Cerebellar nuclear complex (tissue), 1 donor: ENCODE measurements around the gene IRX6.

Experiments
- DNase-seq, 2 experiments: peaks; one replicate each; lab custom pipeline; 2025; lab: John Stamatoyannopoulos, UW

The IRX6 gene

DNA sequence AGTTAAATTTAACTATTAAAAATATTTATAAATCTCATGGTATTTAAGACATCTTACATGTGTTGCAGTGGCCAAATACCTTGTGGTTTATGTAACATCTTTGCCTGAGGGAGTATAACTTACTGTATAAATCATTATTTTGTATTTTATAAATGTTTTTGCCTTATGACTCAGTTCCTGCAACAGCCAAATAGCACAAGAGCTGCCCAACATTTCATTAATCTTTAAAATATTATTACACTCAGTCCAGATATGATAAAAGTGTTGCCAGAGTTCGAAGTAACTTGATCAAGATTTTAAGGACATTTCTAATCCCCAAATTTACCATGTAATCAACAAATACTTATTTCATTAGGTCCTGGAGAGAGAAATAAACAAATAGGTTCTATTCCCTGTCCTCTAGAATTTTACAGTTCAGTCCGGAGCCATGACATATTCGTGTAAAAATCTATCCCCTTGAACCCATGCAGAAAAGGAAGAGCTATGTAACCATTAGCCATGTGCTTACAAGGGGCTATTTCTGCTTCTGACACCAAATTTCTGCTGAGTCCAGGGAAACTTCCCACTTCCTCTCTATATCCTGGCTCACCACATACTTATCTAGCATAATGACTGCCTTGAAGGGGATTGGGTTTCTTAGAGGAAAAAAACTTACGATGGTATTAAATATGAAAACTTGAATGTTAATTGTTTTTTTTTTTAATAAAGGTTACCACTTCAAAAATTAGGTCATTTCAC, 44.0 kb downstream of the IRX6 start:
- DNase-seq: no peak

- DNase-seq: no peak
Measured at GRCh38 chr16:55369151-55369550, 45.1 kb downstream of the IRX6 start.

DNA sequence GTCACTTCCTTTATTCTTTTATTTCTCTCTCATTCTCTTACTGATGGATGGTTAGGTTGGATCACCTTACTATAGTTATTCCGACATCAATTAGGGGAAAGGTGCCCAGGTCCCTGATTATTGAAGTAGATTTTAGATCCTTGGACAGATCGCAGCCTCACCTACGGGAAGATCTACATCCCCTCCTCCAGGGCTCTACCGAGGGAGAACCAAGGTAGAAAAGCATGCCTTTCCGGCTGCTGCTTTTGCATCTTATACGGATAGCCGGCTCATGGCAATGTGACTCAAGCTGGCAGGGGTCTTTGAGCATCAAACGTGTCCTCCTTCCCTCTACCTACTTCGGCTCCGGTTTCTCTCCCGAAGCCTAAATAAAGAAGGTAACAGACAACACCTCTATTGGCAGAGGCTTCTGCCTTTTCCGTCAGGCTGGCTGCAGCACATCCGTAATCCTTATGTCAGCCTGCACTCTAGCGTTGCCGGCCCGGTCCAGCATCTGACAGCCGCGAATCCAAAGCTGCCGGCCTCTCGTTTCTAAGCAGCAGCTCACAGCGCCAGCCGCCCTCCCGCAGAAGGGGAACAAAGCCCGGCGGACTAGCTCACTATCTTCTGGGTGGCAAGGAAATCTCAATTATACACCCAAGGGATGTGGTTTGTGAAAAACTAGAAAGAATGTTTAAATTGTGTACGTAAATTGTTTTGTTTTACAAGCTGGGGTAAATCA, 46.9 kb downstream of the IRX6 start:
- no peak for DNase-seq

DNA sequence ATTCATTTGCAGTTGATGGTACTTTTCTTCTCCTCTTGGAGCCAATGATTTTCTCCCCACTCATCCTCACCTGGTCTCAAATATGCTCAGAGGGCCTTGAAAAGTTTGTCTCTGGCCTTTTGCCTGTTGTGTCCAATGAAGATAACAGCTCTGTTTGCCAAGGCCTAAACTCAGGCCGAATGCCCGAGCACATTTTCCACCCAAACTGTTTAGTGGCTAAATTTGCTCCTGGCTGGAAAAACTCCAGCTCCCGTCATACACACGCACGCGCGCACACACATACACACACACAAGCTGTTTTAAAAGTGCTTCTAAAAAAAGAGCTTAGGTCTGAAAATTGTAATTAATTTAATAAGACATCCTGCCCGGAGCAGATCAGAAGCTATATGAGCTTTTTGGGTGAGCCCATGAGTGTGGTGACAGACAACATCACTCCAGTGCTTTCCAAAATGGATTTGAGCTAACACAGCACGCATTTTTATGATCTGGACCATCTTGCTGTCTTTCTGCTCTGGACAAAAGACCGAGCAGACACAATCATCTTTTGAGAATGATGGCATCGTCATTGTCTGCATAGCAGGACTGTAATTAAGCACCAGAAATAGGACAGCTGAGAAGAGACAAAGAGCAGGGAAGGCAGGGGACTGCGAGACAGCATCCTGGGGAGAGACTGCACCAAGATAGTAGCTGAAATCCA, 48.9 kb downstream of the IRX6 start:
- no peak for DNase-seq

DNA sequence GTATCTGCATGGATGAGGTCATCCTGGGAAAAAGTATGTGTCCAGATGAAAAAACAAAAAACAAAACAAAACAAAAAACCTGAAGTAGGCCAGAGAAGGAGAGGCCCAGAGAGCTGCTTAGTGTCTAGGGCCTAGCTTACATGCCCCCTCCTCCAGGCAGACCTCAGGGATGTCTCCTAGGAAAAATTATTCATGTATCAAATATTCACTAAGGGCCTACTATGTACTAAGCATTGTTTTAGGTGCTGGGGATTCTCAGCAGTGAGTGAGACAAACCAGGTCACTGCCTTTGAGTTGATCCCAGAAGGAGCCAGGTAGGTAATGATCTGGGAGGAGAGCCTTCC, 49.5 kb downstream of the IRX6 start:
- DNase-seq: no peak

- DNase-seq: no peak
Measured at GRCh38 chr16:55376045-55376444, 52.0 kb downstream of the IRX6 start.

DNA sequence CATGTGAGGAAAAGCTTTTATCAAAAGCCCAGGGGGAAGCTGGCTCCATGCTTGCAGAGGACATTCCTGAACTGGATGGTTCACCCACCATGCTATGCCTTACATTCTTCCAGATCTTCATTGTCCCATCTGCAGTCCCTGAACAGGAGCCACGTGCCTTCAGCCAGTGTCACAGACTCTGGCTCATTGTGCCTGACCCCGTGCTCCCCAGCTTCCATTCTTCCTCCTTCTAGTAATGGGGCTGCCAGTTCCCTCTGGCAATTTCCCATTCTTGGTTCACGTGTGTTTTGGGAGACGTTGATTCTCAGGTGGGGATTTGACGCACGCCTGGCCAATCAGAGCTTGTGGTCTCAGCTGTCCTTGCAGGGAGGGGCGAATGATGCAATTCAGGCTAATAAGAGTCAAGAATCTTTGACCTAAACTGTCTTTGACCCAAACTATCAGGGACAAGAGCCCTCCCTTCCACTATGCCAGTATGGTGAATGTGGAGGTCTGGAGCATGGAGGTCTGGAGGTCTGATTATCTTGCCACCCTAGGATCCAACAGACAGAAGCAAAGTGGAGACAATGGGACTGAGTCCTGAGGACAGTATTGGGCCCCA, 52.7 kb downstream of the IRX6 start:
- no peak for DNase-seq

DNA sequence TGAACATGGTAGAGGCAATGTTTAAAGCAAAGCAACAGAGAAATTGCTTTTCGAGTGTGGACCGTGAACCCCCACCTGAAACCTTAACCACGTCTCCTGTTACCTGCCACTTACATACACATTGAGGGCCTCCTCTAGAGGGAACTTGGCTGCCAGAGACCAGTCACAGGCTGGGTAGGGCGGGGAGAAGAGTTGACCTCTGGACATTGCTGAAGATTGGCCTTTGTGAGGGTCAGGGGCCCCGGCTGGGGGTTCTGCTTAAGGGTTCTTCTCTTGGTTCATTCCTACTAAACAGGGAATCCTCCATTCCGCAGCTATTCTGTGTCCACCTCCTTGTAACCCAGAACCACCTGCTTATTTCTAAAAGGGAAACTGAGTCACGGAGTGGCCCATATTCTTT, 53.8 kb downstream of the IRX6 start:
- no peak for DNase-seq

GRCh38 chr16:55378616-55379015, 54.6 kb downstream of the IRX6 start:
- no peak for DNase-seq

GRCh38 chr16:55379371-55379770, 55.4 kb downstream of the IRX6 start:
- no peak for DNase-seq

DNA sequence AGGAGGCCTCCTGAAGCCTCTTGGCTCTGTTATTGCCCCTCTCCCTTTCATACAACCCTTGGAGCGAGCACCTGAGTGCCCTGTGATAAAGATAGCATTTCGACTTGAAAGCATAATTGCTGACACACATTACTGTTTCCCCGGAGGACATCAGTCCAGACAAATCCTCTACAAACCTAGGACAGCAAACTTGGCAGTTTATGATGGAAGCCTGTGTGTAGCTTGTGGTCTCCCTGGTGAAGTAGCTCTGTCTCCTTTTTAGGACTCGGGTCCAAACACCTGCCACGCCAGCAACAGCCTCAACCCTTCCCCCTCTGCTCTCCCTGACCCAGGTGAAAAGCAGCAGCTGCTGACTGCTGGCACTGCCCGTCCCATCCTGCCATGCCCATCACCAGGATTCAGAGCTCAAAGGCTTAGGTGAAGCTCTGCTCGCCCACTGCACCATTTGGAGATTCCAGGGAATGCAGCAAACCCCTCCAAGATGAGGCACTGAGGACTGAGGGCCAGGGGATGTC, 55.9 kb downstream of the IRX6 start:
- no peak for DNase-seq
